Parathyroid adenoma (tissue), 2 donors: ENCODE measurements around the gene TSGA10IP.

ENCODE experiments used
- H2AFZ ChIP-seq: fragments of 300-600 bp; sonication (generic); one replicate; pipeline ENCODE4 v1.7.0; 2017; ENCODE audit warnings: antibody characterized with exemption, mild to moderate bottlenecking
- H3K27ac ChIP-seq: fragments of 300-600 bp; sonication (generic); one replicate; pipeline ENCODE4 v1.7.0; 2017
- H3K27me3 ChIP-seq: fragments of 300-600 bp; sonication (generic); one replicate; pipeline ENCODE4 v1.7.0; 2017; ENCODE audit warnings: low read length; ENCODE audit not compliant: control insufficient read depth, insufficient read depth
- H3K36me3 ChIP-seq: fragments of 300-600 bp; sonication (generic); one replicate; pipeline ENCODE4 v1.7.0; 2017; ENCODE audit warnings: low read length; ENCODE audit not compliant: control insufficient read depth, insufficient read depth
- H3K4me1 ChIP-seq: fragments of 300-600 bp; sonication (generic); one replicate; pipeline ENCODE4 v1.7.0; 2017; ENCODE audit warnings: control low read depth
- H3K4me2 ChIP-seq: fragments of 300-600 bp; sonication (generic); one replicate; pipeline ENCODE4 v1.7.0; 2017; ENCODE audit warnings: low read length
- H3K4me3 ChIP-seq: fragments of 300-600 bp; sonication (generic); one replicate; pipeline ENCODE4 v1.7.0; 2017; ENCODE audit warnings: low read depth, low read length
- H3K79me2 ChIP-seq: fragments of 300-600 bp; sonication (generic); one replicate; pipeline ENCODE4 v1.7.0; 2017; ENCODE audit warnings: control low read depth
- H3K9ac ChIP-seq: fragments of 300-600 bp; sonication (generic); one replicate; pipeline ENCODE4 v1.7.0; 2017; ENCODE audit warnings: mild to moderate bottlenecking
- H3K9me3 ChIP-seq: fragments of 300-600 bp; sonication (generic); one replicate; pipeline ENCODE4 v1.7.0; 2017; ENCODE audit warnings: low read length; ENCODE audit not compliant: control insufficient read depth
- TF ChIP-seq, protein P1 (sequence below): fragments of 300-600 bp; sonication (generic); IDR thresholded peaks from one replicate; pipeline ENCODE4 v1.7.0; 2017; ENCODE audit warnings: antibody characterized with exemption, mild to moderate bottlenecking
- donor health status: primary hyperparathyroidism.

The TSGA10IP gene

DNA sequence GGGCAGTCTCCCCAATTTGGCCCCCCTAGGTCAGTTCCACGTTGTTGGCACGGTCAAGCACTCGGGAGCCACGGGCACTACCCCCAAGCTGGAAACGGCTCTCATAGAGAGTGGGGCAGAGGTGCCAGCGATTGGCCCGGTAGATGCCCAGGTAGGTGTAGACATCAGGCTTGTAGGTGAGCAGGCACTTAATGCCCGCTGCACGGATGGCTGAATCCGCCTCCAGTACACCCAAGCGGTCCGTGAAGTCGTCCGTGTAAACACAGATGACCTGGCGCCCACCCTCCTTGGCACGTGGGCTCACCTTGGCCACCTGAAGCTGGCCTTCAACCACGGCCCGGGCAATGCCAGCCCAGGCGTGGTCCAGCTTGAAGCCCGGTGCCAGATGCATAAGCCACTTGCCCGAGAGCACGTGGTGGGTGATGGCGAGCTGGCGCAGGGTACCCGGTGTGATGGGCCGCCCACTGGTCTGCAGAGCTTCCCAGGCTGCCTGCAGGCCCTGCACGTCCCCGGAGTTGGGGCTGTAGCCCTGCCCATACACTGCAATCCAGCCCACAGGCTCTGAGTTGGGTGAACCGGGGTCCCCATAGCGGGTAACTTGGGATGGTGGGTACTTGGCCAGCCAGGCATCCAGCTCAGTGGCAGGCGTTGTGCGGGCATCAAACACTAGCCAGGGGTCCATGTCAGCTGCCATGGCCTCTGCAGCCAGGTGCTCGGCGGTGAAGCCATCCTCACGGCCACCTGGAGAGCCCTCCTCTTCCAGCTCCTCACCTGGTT lies 27.7 kb upstream of the TSGA10IP start:
- H3K4me1 ChIP-seq, result no peaks in the 10 kb centered on the region
- no peak overlapping the region for H3K27ac ChIP-seq
- H3K4me2 ChIP-seq, result peak overlapping the region; percentile 96
- TF ChIP-seq, protein P1, sequence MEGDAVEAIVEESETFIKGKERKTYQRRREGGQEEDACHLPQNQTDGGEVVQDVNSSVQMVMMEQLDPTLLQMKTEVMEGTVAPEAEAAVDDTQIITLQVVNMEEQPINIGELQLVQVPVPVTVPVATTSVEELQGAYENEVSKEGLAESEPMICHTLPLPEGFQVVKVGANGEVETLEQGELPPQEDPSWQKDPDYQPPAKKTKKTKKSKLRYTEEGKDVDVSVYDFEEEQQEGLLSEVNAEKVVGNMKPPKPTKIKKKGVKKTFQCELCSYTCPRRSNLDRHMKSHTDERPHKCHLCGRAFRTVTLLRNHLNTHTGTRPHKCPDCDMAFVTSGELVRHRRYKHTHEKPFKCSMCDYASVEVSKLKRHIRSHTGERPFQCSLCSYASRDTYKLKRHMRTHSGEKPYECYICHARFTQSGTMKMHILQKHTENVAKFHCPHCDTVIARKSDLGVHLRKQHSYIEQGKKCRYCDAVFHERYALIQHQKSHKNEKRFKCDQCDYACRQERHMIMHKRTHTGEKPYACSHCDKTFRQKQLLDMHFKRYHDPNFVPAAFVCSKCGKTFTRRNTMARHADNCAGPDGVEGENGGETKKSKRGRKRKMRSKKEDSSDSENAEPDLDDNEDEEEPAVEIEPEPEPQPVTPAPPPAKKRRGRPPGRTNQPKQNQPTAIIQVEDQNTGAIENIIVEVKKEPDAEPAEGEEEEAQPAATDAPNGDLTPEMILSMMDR, result no peak
- no peak overlapping the region for H2AFZ ChIP-seq
- no peaks in the 10 kb centered on the region for H3K36me3 ChIP-seq
- no peak overlapping the region for H3K9ac ChIP-seq
- H3K9me3 ChIP-seq, result no peaks in the 10 kb centered on the region
- H3K79me2 ChIP-seq, result peaks cover 2% of the 10 kb centered on the region
- H3K27me3 ChIP-seq, result no peaks in the 10 kb centered on the region
- peak overlapping the region; percentile 86 for H3K4me3 ChIP-seq

DNA sequence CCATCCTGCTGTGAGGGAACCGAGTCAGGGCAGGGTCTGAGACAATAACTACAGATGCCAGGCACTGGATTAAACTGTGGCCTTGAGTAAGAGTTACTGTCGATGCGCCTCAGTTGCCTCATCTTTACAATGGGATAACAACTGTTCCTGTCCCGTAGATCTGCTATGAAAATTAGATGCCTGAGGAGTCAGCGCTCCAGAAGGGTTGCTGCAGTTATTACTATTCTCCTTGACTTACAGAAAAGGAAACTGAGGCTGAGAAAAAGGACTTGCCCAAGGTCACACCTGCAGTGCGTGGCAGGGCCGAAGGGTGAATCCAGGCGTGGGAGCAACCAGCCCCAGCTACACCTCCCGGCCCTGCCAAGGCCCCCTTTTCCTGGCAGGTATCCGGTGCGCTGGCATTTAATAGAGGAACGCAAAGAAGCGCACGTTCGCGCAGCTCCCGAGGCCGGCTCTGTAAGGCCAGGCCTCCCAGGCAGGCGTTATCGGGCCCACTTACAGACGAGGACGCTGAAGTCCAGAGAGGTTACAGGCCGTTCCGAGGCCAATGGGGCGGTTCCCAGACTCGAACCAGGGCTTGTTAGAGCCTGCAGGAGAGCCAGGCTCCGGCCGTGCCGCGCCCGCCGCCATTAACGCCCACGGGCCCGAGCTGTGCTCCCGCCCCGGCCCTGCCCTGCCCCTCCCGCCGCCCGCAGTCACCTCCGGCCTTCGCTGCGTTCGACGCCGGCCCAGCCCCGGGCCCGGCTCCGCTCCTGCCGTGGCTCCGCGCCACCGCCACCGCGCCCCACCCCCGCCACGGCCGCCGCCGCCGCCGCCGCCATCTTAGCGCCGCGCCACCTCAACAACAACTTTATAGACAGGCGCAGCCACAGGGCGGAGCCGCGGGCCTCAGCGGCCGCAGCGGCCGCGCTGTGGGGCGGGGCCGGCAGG lies 26.8 kb upstream of the TSGA10IP start, which contains the start of gene C11orf68:
C11orf68 (minus strand) TSS at position 852 of the 930 bp plus-strand sequence; CDS start at position 821, 31 bp downstream.
- Histone ChIP-seq H3K36me3 (no peaks in the 10 kb centered on the region), H3K4me3 (peak within 1 kb of the TSS; percentile 86), H3K4me1 (no peaks in the 10 kb centered on the region), H3K27ac (peak within 1 kb of the TSS; percentile 74), H3K9me3 (no peaks in the 10 kb centered on the region), H3K4me2 (peak within 1 kb of the TSS; percentile 96), H3K27me3 (no peaks in the 10 kb centered on the region), H3K79me2 (peaks cover 2% of the 10 kb centered on the region), H3K9ac (peak within 1 kb of the TSS; percentile 84), H2AFZ (peak within 1 kb of the TSS; percentile 85)
- TF ChIP-seq, protein P1, result no peak

DNA sequence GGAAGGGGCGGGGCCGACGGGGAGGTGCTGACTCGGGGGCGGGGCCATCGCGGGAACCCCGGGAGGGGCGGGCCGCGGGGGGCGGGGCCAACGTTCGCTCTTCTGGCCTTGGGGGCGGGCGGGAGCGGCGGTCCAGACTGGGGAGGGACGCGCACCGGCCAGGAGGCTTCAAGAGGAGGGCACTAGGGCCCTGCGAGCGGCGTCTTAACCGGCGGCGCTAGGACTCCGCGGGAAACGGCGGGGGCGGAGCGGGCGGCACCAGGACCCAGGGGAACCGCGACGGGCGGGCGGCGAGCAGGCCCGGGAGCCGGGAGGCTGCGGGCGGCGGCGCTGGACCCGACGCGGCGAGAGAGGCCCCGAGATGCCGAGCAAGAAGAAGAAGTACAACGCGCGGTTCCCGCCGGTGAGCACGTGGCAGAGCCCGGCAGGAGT lies 26.1 kb upstream of the TSGA10IP start, which contains the start of gene DRAP1:
DRAP1 (plus strand) TSS at position 286 of the 432 bp plus-strand sequence; CDS start at position 362, 76 bp downstream.
- H3K79me2 ChIP-seq, result peaks cover 2% of the 10 kb centered on the region
- peak within 1 kb of the TSS; percentile 84 for H3K9ac ChIP-seq
- H3K9me3 ChIP-seq, result no peaks in the 10 kb centered on the region
- H3K4me1 ChIP-seq, result no peaks in the 10 kb centered on the region
- H2AFZ ChIP-seq, result peak within 1 kb of the TSS; percentile 85
- peak within 1 kb of the TSS; percentile 86 for H3K4me3 ChIP-seq
- H3K27ac ChIP-seq, result peak within 1 kb of the TSS; percentile 74
- TF ChIP-seq, protein P1, result no peak
- H3K4me2 ChIP-seq, result peak within 1 kb of the TSS; percentile 96
- H3K36me3 ChIP-seq, result no peaks in the 10 kb centered on the region
- H3K27me3 ChIP-seq, result no peaks in the 10 kb centered on the region

DNA sequence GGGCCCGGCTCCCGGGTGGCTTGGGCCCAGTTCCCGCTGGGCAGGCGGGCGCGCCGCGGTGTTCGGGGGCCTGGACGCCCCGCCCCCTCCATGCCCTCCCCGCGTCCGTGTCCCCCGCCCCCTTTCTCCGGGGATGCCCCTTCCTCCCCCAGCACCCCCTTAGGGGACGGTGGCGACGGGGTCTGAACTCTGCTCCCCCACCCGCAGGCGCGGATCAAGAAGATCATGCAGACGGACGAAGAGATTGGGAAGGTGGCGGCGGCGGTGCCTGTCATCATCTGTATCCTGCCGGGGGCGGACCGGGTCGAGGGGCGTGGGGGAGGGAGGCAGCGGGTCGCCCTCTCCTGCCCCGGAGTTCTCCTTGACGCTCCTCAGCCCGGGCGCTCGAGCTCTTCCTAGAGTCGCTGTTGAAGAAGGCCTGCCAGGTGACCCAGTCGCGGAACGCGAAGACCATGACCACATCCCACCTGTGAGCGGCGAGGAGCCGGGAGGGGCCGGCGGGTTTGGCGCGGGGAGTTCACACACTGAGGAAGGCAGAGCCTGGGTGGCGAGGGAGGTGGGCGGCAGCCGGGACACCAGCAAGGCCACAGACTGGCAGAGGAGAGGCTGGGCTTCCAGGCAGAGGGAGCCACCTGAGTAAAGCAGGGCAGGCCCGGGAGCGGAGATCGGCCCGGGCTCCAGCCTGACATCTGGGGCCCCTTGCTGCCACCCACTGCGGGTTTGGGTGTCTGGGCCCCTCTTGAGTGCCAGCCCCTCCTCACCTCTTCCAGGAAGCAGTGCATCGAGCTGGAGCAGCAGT lies 25.5 kb upstream of the TSGA10IP start:
- H3K27me3 ChIP-seq, result no peaks in the 10 kb centered on the region
- no peaks in the 10 kb centered on the region for H3K4me1 ChIP-seq
- no peaks in the 10 kb centered on the region for H3K9me3 ChIP-seq
- peak overlapping the region; percentile 48 for H3K4me3 ChIP-seq
- H2AFZ ChIP-seq, result peak overlapping the region; percentile 1
- H3K27ac ChIP-seq, result no peak overlapping the region
- TF ChIP-seq, protein P1, result no peak
- no peaks in the 10 kb centered on the region for H3K36me3 ChIP-seq
- H3K9ac ChIP-seq, result no peak overlapping the region
- peaks cover 2% of the 10 kb centered on the region for H3K79me2 ChIP-seq
- peak overlapping the region; percentile 61 for H3K4me2 ChIP-seq
